ENCODE results near the gene TTF2.

DNA sequence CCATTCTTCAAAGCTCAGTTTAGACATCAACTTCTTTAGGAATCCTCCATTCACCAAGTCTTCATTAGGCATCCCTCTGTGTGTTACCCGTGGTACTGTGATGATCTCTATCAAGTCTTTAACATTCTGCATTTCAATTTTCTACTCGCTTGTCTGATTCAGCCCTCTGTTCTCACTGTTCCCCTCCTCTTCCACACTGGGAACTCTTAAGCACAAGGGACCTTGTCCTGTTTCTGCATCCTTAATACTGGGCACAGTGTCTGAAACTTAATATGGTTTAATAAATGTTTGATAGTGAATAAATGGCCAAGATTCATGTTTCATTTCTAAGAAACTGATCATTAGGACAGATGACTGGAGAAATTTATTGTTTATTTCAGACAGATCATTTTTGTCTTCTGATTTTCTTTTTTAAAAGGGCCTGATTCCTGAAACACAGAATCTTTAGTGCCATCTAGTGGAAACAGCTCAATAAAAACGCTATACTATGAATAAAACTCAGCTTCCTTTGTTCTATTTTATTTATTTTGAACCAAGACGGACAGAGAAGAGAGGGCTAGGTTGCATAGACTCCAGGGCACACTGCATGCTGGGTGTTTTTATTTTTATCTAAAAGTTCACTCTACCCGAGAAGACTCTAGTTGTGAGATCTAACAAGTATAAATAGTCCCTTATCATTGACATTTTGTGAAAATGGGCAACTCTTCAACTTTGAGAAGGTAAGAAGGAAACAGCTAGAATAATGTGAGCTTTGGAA, 68.4 kb downstream of the TTF2 start:
- TF ChIP-seq YY1 (IDR thresholded peaks at IDR 0.05; ENCODE audit: insufficient read depth, insufficient read length), result no peak
- TF ChIP-seq ZNF274 (IDR thresholded peaks at IDR 0.05; ENCODE audit: low read depth, low read length), result no peak
- TF ChIP-seq SUZ12 (IDR thresholded peaks at IDR 0.05; ENCODE audit: extremely low read depth, insufficient read depth, insufficient read length), result no peak
